Duodenal mucosa (tissue), 2 donors: ENCODE data around the gene MAP3K2.

Experiments used
- H3K27ac ChIP-seq: one replicate; pipeline ENCODE4 v1.7.0; 2013; ENCODE audit warnings: low read depth, low read length
- H3K27me3 ChIP-seq, 2 donors: one replicate each; pipeline ENCODE4 v1.7.0; 2013; ENCODE audit warnings: low read length in 2 of 2, control low read depth in 1 of 2; ENCODE audit not compliant: insufficient read depth in 2 of 2, control insufficient read depth in 1 of 2
- H3K36me3 ChIP-seq, 2 donors: one replicate each; pipeline ENCODE4 v1.7.0; 2013; ENCODE audit warnings: low read length in 2 of 2, control low read depth in 1 of 2; ENCODE audit not compliant: insufficient read depth in 2 of 2, control insufficient read depth in 1 of 2
- H3K4me1 ChIP-seq, 2 donors: one replicate each; pipeline ENCODE4 v1.7.0; 2013; ENCODE audit warnings: low read length in 2 of 2, control low read depth in 1 of 2; ENCODE audit not compliant: insufficient read depth in 2 of 2, control insufficient read depth in 1 of 2
- H3K4me3 ChIP-seq, 2 donors: one replicate each; pipeline ENCODE4 v1.7.0; 2013; ENCODE audit warnings: low read length in 2 of 2, low read depth in 1 of 2
- H3K9ac ChIP-seq, 2 donors: one replicate each; pipeline ENCODE4 v1.7.0; 2013; ENCODE audit warnings: low read length in 2 of 2, low read depth in 1 of 2
- H3K9me3 ChIP-seq, 2 donors: one replicate each; pipeline ENCODE4 v1.7.0; 2013; ENCODE audit warnings: low read length in 2 of 2, control low read depth in 1 of 2; ENCODE audit not compliant: control insufficient read depth in 1 of 2

MAP3K2 gene

GRCh38 chr2:127321303-127321702, 66.5 kb downstream of the MAP3K2 start:
- no peak overlapping the region for H3K27ac ChIP-seq
- no peaks in the 10 kb centered on the region for H3K9me3 ChIP-seq
- no peaks in the 10 kb centered on the region for H3K4me1 ChIP-seq
- no peaks in the 10 kb centered on the region for H3K27me3 ChIP-seq
- no peak overlapping the region for H3K4me3 ChIP-seq
- H3K9ac ChIP-seq = no peak overlapping the region
- H3K36me3 ChIP-seq = peaks cover 26 to 75% of the 10 kb centered on the region in 2 donors

- no peaks in the 10 kb centered on the region for H3K27me3 ChIP-seq
- no peak overlapping the region for H3K9ac ChIP-seq
- H3K27ac ChIP-seq = no peak overlapping the region
- H3K4me1 ChIP-seq = no peaks in the 10 kb centered on the region
- H3K36me3 ChIP-seq = peaks cover 26 to 81% of the 10 kb centered on the region in 2 donors
- no peaks in the 10 kb centered on the region for H3K9me3 ChIP-seq
- no peak overlapping the region for H3K4me3 ChIP-seq
Observed at GRCh38 chr2:127320586-127321275, 67.0 kb downstream of the MAP3K2 start.

- no peak overlapping the region for H3K4me3 ChIP-seq
- H3K9ac ChIP-seq = no peak overlapping the region
- H3K4me1 ChIP-seq = no peaks in the 10 kb centered on the region
- no peaks in the 10 kb centered on the region for H3K9me3 ChIP-seq
- peaks cover 26 to 81% of the 10 kb centered on the region in 2 donors for H3K36me3 ChIP-seq
- no peak overlapping the region for H3K27ac ChIP-seq
- no peaks in the 10 kb centered on the region for H3K27me3 ChIP-seq
Observed at GRCh38 chr2:127320067-127320466, 67.7 kb downstream of the MAP3K2 start.

- peaks cover 30 to 90% of the 10 kb centered on the region in 2 donors for H3K36me3 ChIP-seq
- no peaks in the 10 kb centered on the region for H3K27me3 ChIP-seq
- H3K27ac ChIP-seq = no peak overlapping the region
- no peaks in the 10 kb centered on the region for H3K4me1 ChIP-seq
- H3K4me3 ChIP-seq = no peak overlapping the region
- no peaks in the 10 kb centered on the region for H3K9me3 ChIP-seq
- no peak overlapping the region for H3K9ac ChIP-seq
Observed at GRCh38 chr2:127314193-127314988, 73.4 kb downstream of the MAP3K2 start.

GRCh38 chr2:127313406-127313805, 74.4 kb downstream of the MAP3K2 start:
- Histone ChIP-seq H3K9ac (no peak overlapping the region), H3K27ac (no peak overlapping the region), H3K9me3 (no peaks in the 10 kb centered on the region), H3K4me3 (no peak overlapping the region), H3K4me1 (no peaks in the 10 kb centered on the region), H3K36me3 (peaks cover 35 to 87% of the 10 kb centered on the region in 2 donors), H3K27me3 (no peaks in the 10 kb centered on the region)

- H3K4me1 ChIP-seq = no peaks in the 10 kb centered on the region
- no peaks in the 10 kb centered on the region for H3K27me3 ChIP-seq
- no peak overlapping the region for H3K9ac ChIP-seq
- H3K27ac ChIP-seq = no peak overlapping the region
- no peak overlapping the region for H3K4me3 ChIP-seq
- H3K9me3 ChIP-seq = no peaks in the 10 kb centered on the region
- H3K36me3 ChIP-seq = peaks cover 35 to 85% of the 10 kb centered on the region in 2 donors
Observed at GRCh38 chr2:127310980-127311379, 76.8 kb downstream of the MAP3K2 start.

- Histone ChIP-seq H3K9me3 (no peaks in the 10 kb centered on the region), H3K27me3 (no peaks in the 10 kb centered on the region), H3K27ac (no peak overlapping the region), H3K4me1 (no peaks in the 10 kb centered on the region), H3K36me3 (peaks cover 32 to 73% of the 10 kb centered on the region in 2 donors), H3K4me3 (no peak overlapping the region), H3K9ac (no peak overlapping the region)
Observed at GRCh38 chr2:127309468-127309867, 78.3 kb downstream of the MAP3K2 start.

- no peaks in the 10 kb centered on the region for H3K27me3 ChIP-seq
- no peaks in the 10 kb centered on the region for H3K4me1 ChIP-seq
- peaks cover 24 to 65% of the 10 kb centered on the region in 2 donors for H3K36me3 ChIP-seq
- H3K9ac ChIP-seq = no peak overlapping the region
- H3K27ac ChIP-seq = no peak overlapping the region
- no peaks in the 10 kb centered on the region for H3K9me3 ChIP-seq
- H3K4me3 ChIP-seq = no peak overlapping the region
Observed at GRCh38 chr2:127308586-127309138, 79.1 kb downstream of the MAP3K2 start.

- Histone ChIP-seq H3K36me3 (peaks cover 17 to 41% of the 10 kb centered on the region in 2 donors), H3K27ac (no peak overlapping the region)
Observed at GRCh38 chr2:127305990-127306585, 81.7 kb downstream of the MAP3K2 start.

GRCh38 chr2:127302168-127302567, 85.6 kb downstream of the MAP3K2 start:
- H3K36me3 ChIP-seq = peaks cover 6 to 12% of the 10 kb centered on the region in 2 donors
- no peak overlapping the region for H3K9ac ChIP-seq
- H3K4me1 ChIP-seq = no peaks in the 10 kb centered on the region
- no peak overlapping the region for H3K4me3 ChIP-seq
- H3K9me3 ChIP-seq = no peaks in the 10 kb centered on the region
- H3K27me3 ChIP-seq = no peaks in the 10 kb centered on the region
- H3K27ac ChIP-seq = no peak overlapping the region

More at GRCh38 chr2:127305990-127306585, 81.7 kb downstream of the MAP3K2 start:
- Histone ChIP-seq H3K9me3 (no peaks in the 10 kb centered on the region), H3K4me3 (no peak overlapping the region), H3K9ac (no peak overlapping the region), H3K4me1 (no peaks in the 10 kb centered on the region), H3K27me3 (no peaks in the 10 kb centered on the region)
